GF-D8 (cell line): Measurements from ENCODE around the gene UBXN10.

Source experiments
- DNase-seq: peaks from one replicate; lab custom pipeline; 2025; lab: John Stamatoyannopoulos, UW

The UBXN10 gene

GRCh38 chr1:20183035-20183434 lies 2.9 kb upstream of the UBXN10 start:
- DNase-seq, result no peak

DNA sequence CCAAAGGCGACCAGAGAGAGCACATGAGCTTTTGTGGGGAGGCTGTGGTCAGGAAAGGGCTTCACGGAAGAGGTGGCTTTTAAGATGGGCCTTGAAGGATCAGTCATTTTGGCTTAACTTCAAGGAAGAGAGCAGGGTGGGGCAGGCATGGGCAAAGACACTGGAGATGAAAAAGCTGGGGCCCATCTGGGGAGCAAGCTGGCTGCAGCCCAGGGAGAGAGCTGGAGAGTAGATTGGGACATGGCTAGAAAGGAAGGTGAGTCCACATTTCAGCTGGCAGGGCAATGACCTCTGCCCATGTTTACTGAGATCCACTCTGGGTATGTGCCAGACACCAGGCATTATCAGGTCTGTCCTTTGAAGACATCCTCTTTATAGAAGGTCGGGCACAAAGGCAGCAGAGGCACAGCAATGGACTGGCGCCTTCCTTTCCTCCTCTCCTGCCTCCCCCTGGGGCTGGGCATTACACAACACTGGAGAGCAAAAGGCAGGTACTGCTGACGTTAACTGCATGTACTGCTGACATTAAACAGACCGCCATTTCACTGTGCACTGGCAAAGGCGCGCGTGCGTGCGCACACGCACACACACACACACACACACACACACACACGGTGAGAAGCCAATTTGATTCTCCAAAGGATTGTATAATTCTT lies 2.2 kb upstream of the UBXN10 start:
- DNase-seq, result no peak

DNA sequence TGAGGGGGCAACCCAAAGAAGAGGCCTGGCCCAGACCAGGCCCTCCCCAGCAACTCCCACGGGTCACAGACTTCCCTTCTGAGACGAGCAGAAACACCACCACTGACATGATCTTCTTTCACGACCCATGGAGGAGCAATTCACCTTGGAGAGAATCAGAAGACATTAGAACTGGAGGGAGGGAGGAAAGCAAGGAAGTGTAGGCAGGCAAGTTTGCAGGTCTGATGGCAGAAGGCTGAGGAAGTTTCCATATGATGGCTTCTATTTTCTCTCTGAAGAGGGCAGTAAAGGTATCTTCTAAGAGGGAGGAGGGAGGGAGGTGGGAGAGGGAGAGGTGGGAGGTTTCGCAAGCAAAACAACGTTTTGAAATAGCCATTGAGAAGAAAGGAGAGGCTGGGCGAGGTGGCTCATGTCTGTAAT lies 1.4 kb upstream of the UBXN10 start:
- peak; percentile 15 for DNase-seq

GRCh38 chr1:20184997-20185833 lies 681 bp upstream of the UBXN10 start:
- DNase-seq, result peak; percentile 3

- DNase-seq, result no peak
Measured at GRCh38 chr1:20187103-20187812, 1.4 kb downstream of the UBXN10 start.

- DNase-seq, result no peak
Measured at GRCh38 chr1:20187813-20188454, 2.0 kb downstream of the UBXN10 start.

GRCh38 chr1:20188455-20188817 lies 2.5 kb downstream of the UBXN10 start:
- DNase-seq, result no peak

DNA sequence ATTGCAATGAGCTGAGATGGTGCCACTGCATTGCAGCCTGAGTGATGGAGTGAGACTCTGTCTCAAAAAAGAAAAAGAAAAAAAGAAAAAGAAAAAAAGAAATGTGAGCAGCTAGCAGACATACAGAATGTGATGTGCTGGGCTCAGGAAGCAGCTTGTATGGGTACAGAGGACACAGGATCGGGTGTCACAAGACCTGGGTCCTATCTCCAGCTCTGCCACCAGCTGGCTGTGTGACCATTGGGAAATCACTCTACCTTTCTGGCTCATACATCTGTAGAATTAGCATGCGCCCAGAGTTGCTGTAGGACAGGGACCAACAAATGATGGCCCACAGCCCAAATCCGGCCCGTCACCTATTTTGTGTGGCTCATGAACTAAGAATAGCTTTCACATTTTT lies 3.8 kb downstream of the UBXN10 start:
- DNase-seq, result no peak

DNA sequence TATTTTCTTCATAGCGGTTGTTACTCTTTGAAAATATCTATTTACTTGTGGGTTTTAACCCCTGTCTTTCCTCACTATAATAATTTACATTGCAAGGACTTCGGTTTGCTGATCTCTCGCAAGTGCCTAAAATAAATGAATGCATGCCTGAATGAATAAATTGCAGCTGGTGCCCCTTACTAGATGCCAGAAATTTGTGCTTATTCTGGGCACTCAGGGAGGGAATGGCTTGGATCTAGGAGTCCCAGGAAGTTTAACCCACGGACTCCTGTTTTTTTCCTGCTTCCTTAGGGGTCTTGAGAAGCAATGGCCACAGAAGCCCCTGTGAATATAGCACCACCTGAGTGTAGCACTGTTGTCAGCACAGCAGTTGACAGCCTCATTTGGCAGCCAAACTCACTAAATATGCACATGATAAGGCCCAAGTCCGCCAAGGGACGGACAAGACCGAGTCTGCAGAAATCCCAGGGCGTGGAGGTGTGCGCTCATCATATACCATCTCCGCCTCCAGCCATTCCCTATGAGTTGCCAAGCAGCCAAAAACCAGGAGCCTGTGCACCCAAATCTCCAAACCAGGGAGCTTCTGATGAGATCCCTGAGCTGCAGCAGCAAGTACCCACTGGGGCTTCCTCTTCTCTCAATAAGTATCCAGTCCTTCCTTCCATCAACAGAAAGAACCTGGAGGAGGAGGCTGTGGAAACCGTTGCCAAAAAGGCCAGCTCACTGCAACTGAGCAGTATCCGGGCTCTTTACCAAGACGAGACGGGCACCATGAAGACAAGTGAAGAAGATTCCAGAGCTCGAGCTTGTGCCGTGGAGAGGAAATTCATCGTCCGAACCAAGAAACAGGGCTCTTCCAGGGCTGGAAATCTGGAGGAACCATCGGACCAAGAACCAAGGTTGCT lies 4.6 kb downstream of the UBXN10 start:
- no peak for DNase-seq

DNA sequence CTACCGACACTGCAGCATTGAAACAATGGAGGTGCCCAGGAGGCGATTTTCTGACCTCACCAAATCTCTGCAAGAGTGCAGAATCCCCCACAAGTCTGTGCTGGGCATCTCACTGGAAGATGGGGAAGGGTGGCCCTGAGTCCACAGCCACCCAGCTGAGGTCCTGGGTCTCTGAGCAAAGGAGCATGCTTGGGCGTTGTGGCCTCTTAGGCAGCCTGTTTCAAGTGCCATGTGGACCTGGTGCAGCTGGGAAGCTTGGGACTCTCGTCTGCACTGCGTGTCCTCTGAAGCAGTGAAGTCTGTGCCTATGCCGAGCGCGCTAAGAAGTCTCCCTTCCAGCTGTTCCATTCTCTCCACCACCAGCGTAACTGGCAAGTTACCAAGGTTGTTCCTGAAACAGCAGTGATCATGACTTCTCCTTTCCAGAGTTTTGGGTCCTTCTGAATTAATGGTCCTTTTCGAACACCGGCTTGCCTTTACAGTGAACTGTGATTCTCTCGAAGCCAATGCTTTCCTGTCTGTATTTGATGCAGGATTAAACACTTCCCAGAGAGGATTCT lies 5.5 kb downstream of the UBXN10 start:
- no peak for DNase-seq

- DNase-seq, result no peak
Measured at GRCh38 chr1:20192364-20192763, 6.5 kb downstream of the UBXN10 start.

DNA sequence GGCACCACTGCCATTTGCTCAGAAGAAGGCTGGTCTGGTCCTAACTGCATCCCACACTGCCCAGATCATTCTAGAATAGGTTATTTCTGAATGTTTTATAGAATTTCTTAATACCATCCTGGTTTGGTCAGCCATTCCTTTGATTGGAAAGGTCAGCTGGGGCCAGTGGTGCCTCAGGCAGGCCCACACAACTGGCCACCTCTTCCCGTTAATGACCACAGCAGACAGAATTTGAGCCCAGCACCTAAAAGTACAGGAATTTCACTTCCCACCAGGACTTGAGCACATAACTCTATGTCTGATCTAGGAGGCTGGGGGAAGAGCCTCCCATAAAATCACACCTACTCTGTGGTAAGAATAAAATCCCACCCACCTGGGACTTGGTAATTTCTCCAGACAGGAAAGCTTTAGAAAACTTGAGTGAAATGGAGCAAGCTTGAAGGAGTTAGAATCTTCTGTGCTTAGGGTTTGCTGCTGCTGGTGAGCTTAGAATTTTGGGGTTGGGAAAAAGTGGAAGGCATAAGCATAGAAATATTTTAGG lies 7.0 kb downstream of the UBXN10 start:
- DNase-seq, result no peak

GRCh38 chr1:20194224-20194623 lies 8.3 kb downstream of the UBXN10 start:
- DNase-seq, result no peak

- DNase-seq, result no peak
Measured at GRCh38 chr1:20194757-20195461, 9.0 kb downstream of the UBXN10 start.

- no peak for DNase-seq
Measured at GRCh38 chr1:20195462-20195780, 9.5 kb downstream of the UBXN10 start.

GRCh38 chr1:20197329-20197791 lies 11.5 kb downstream of the UBXN10 start:
- DNase-seq, result no peak

- no peak for DNase-seq
Measured at GRCh38 chr1:20198296-20198695, 12.4 kb downstream of the UBXN10 start.

DNA sequence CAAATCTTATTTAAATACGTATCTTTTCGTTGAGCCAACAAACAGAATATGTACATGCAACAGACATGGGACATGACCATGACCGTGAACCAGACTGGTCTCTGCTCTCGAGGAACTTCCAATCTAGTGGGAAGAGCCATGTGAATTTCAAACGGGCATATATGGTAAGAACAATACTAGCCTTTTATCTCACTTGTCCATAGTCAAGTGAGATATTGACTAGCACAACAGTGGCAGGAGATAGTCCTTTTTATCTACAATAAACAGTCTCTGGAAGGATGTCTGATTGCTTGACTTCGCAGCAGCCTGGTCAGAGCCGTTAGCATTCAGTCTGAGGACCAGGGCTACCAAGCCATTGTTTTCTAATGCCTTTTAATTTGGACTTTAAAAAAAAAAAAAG lies 13.0 kb downstream of the UBXN10 start:
- no peak for DNase-seq

GRCh38 chr1:20199403-20199802 lies 13.5 kb downstream of the UBXN10 start:
- DNase-seq, result no peak

DNA sequence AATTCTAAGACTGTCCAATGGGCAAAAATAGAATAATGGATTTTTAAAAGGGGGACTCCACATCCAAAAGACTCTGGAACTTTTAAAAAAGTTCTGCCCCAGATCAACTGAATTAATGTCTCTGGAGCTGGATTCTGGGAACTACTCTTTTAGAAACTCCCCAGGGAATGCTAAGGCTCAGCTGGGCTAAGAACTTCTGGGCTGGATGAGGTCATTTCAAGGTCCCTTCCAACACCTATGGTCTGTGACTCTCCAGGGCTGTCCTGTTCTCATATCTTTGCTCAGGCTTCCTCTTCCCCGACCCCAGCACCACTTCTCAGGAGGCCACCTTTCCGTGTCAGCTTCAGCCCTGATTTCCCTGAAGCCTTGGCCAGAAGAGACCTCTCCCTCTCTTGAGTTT lies 13.9 kb downstream of the UBXN10 start:
- no peak for DNase-seq
